Astrocyte (in vitro differentiated cells and primary cell): ENCODE data around the gene UPF3B. TPM values are rescaled to one million over a fixed set of nuclear protein-coding genes. Genes with fewer than 3 reads are reported as not detected.
"Not testable (repeated sequence)": the region's sequence is repeated elsewhere in the genome, so short reads cannot be mapped to it uniquely, and the experiment has no call there.

ENCODE experiments used
- DNase-seq: peaks from one replicate; pipeline ENCODE4 v3.0.0-alpha.2; 2010; ENCODE audit warnings: low read depth
- FAIRE-seq: peaks from 2 replicates; lab custom pipeline; 2011; peaks lifted over from hg19 to GRCh38; lab: Jason Lieb, UNC
- H2AFZ ChIP-seq: 2 replicates; pipeline ENCODE4 v1.6.0; 2012; ENCODE audit warnings: low read depth, low read length, inconsistent platforms
- H3K27ac ChIP-seq: 2 replicates; pipeline ENCODE4 v1.5.1; 2011; ENCODE audit warnings: low read depth, low read length, inconsistent platforms
- H3K27me3 ChIP-seq: 2 replicates; pipeline ENCODE4 v1.6.0; 2011; ENCODE audit warnings: low read length, inconsistent platforms; ENCODE audit not compliant: insufficient read depth
- H3K36me3 ChIP-seq: 2 replicates; pipeline ENCODE4 v1.5.1; 2011; ENCODE audit warnings: low read length, inconsistent platforms; ENCODE audit not compliant: insufficient read depth
- H3K4me1 ChIP-seq: 2 replicates; pipeline ENCODE4 v1.5.1; 2011; ENCODE audit warnings: low read length, inconsistent platforms; ENCODE audit not compliant: insufficient read depth
- H3K4me2 ChIP-seq: 2 replicates; pipeline ENCODE4 v1.6.0; 2012; ENCODE audit warnings: low read length, inconsistent platforms
- H3K4me3 ChIP-seq: 2 replicates; pipeline ENCODE4 v1.5.1; 2011; ENCODE audit warnings: low read depth, mild to moderate bottlenecking, low read length, inconsistent platforms; ENCODE audit not compliant: insufficient read depth
- H3K79me2 ChIP-seq: 2 replicates; pipeline ENCODE4 v1.6.0; 2012; ENCODE audit warnings: mild to moderate bottlenecking, low read length, inconsistent platforms; ENCODE audit not compliant: insufficient read depth
- H3K9ac ChIP-seq: 2 replicates; pipeline ENCODE4 v1.6.0; 2012; ENCODE audit warnings: mild to moderate bottlenecking, low read length, inconsistent platforms
- H3K9me3 ChIP-seq: 2 replicates; pipeline ENCODE4 v1.5.1; 2012; ENCODE audit warnings: low read depth, mild to moderate bottlenecking, low read length, inconsistent platforms; ENCODE audit not compliant: insufficient read depth
- H4K20me1 ChIP-seq: 2 replicates; pipeline ENCODE4 v1.6.0; 2012; ENCODE audit warnings: low read length, inconsistent platforms; ENCODE audit not compliant: insufficient read depth
- H3K27ac Mint-ChIP-seq: one replicate; pipeline ENCODE4 v1.8.0; 2021; ENCODE audit warnings: mild to moderate bottlenecking, mixed read lengths; ENCODE audit not compliant: unreplicated experiment
- H3K27me3 Mint-ChIP-seq: one replicate; pipeline ENCODE4 v1.8.0; 2021; ENCODE audit warnings: low read depth, mixed read lengths; ENCODE audit not compliant: unreplicated experiment
- H3K36me3 Mint-ChIP-seq: one replicate; pipeline ENCODE4 v1.8.0; 2021; ENCODE audit warnings: low read depth, mixed read lengths; ENCODE audit not compliant: unreplicated experiment
- H3K4me1 Mint-ChIP-seq: one replicate; pipeline ENCODE4 v1.8.0; 2021; ENCODE audit warnings: low read depth, mixed read lengths; ENCODE audit not compliant: unreplicated experiment
- H3K4me3 Mint-ChIP-seq: one replicate; pipeline ENCODE4 v1.8.0; 2021; ENCODE audit warnings: mild to moderate bottlenecking, moderate library complexity, mixed read lengths; ENCODE audit not compliant: unreplicated experiment
- H3K9me3 Mint-ChIP-seq: one replicate; pipeline ENCODE4 v1.8.0; 2021; ENCODE audit warnings: mild to moderate bottlenecking, mixed read lengths; ENCODE audit not compliant: unreplicated experiment
- CTCF ChIP-seq: IDR thresholded peaks from 2 replicates; pipeline ENCODE4 v1.5.1; 2011; ENCODE audit warnings: low read depth, mild to moderate bottlenecking, inconsistent platforms, low read length, moderate library complexity; ENCODE audit not compliant: insufficient read depth
- EZH2 ChIP-seq: IDR thresholded peaks from 2 replicates; pipeline ENCODE4 v1.6.1; 2012; ENCODE audit warnings: mild to moderate bottlenecking, low read length, inconsistent platforms; ENCODE audit not compliant: insufficient read depth
- total RNA-seq: library from RNA; stranded (reverse); gene quantifications from 2 replicates; pipeline ENCODE4 v1.2.1, GENCODE V29; 2021

UPF3B gene
- total RNA-seq, 1 donor from 2014 or later: 8.8 TPM

GRCh38 chrX:119899125-119899524 lies 46.4 kb upstream of the UPF3B start:
- no peaks in the 10 kb centered on the region for H3K27me3 Mint-ChIP-seq
- no peak overlapping the region for H3K27ac Mint-ChIP-seq
- DNase-seq: no peak
- H3K4me3 Mint-ChIP-seq: no peak overlapping the region
- no peaks in the 10 kb centered on the region for H3K9me3 Mint-ChIP-seq
- no peaks in the 10 kb centered on the region for H3K79me2 ChIP-seq
- no peaks in the 10 kb centered on the region for H3K9me3 ChIP-seq
- H3K4me3 ChIP-seq: no peak overlapping the region
- no peak overlapping the region for H2AFZ ChIP-seq
- TF ChIP-seq CTCF (no peak), EZH2 (no peak)
- H3K36me3 ChIP-seq: no peaks in the 10 kb centered on the region
- no peak for FAIRE-seq
- H3K27me3 ChIP-seq: no peaks in the 10 kb centered on the region
- no peaks in the 10 kb centered on the region for H3K4me1 ChIP-seq
- H3K4me1 Mint-ChIP-seq: no peaks in the 10 kb centered on the region
- no peak overlapping the region for H3K4me2 ChIP-seq
- no peak overlapping the region for H3K27ac ChIP-seq
- H3K9ac ChIP-seq: no peak overlapping the region
- H3K36me3 Mint-ChIP-seq: no peaks in the 10 kb centered on the region
- no peaks in the 10 kb centered on the region for H4K20me1 ChIP-seq

GRCh38 chrX:119895843-119896326 lies 43.1 kb upstream of the UPF3B start, which contains the start of gene AKAP14:
AKAP14 (plus strand) TSS chrX:119895893; CDS start chrX:119903224, 7,331 bp downstream.
- Mint-ChIP-seq H3K4me1 (peaks cover 9% of the 10 kb centered on the region), H3K36me3 (no peaks in the 10 kb centered on the region), H3K27me3 (no peaks in the 10 kb centered on the region), H3K4me3 (no peak within 1 kb of the TSS), H3K9me3 (no peaks in the 10 kb centered on the region), H3K27ac (no peak within 1 kb of the TSS)
- Histone ChIP-seq H3K9me3 (no peaks in the 10 kb centered on the region), H2AFZ (no peak within 1 kb of the TSS), H3K79me2 (no peaks in the 10 kb centered on the region), H3K9ac (no peak within 1 kb of the TSS), H3K4me1 (no peaks in the 10 kb centered on the region), H3K4me3 (no peak within 1 kb of the TSS), H4K20me1 (no peaks in the 10 kb centered on the region), H3K4me2 (no peak within 1 kb of the TSS), H3K27ac (no peak within 1 kb of the TSS), H3K36me3 (no peaks in the 10 kb centered on the region), H3K27me3 (no peaks in the 10 kb centered on the region)
- FAIRE-seq (no peak), DNase-seq (no peak)
- no peak for TF ChIP-seq EZH2
- no peak for TF ChIP-seq CTCF

GRCh38 chrX:119891961-119892692 lies 39.4 kb upstream of the UPF3B start:
- H3K27ac Mint-ChIP-seq: peak overlapping the region; percentile 53
- peak; percentile 8 for DNase-seq
- not testable (repeated sequence) for H3K27ac ChIP-seq, H3K79me2 ChIP-seq, H3K9ac ChIP-seq, H3K4me1 ChIP-seq, H2AFZ ChIP-seq, H3K4me2 ChIP-seq, H3K4me3 ChIP-seq, H3K4me3 Mint-ChIP-seq, H3K27me3 ChIP-seq, H3K36me3 Mint-ChIP-seq, H3K9me3 ChIP-seq, H3K27me3 Mint-ChIP-seq, H3K4me1 Mint-ChIP-seq, H3K36me3 ChIP-seq, H3K9me3 Mint-ChIP-seq, H4K20me1 ChIP-seq
- FAIRE-seq: peak; percentile 89

- not testable (repeated sequence) for H3K4me2 ChIP-seq, H3K9me3 Mint-ChIP-seq, H3K36me3 ChIP-seq, H2AFZ ChIP-seq, H3K27me3 ChIP-seq, H3K4me3 Mint-ChIP-seq, H4K20me1 ChIP-seq, H3K4me3 ChIP-seq, H3K27me3 Mint-ChIP-seq, DNase-seq, H3K9ac ChIP-seq, FAIRE-seq, H3K36me3 Mint-ChIP-seq, H3K4me1 ChIP-seq, H3K4me1 Mint-ChIP-seq, H3K9me3 ChIP-seq, H3K79me2 ChIP-seq, H3K27ac Mint-ChIP-seq, H3K27ac ChIP-seq
Observed at GRCh38 chrX:119890626-119891025, 37.9 kb upstream of the UPF3B start.
